IPS-18c (cell line): ENCODE results near the gene RRP12.

Experiments used
- H3K4me3 ChIP-seq: 2 replicates; pipeline ENCODE4 v1.7.0; 2013; ENCODE audit warnings: low read depth, mild to moderate bottlenecking, low read length, moderate library complexity; ENCODE audit not compliant: insufficient read depth
- H3K9me3 ChIP-seq: one replicate; pipeline ENCODE4 v1.6.1; 2013; ENCODE audit warnings: mild to moderate bottlenecking, low read length, moderate library complexity; ENCODE audit not compliant: control insufficient read depth, insufficient read depth

The RRP12 gene

GRCh38 chr10:97380516-97380915 is 20.6 kb downstream of the RRP12 start:
- no peak overlapping the region for H3K4me3 ChIP-seq
- no peaks in the 10 kb centered on the region for H3K9me3 ChIP-seq

- Histone ChIP-seq H3K4me3 (no peak overlapping the region), H3K9me3 (no peaks in the 10 kb centered on the region)
These were observed 21.9 kb downstream of the RRP12 start for GRCh38 chr10:97378933-97379921.

- Histone ChIP-seq H3K4me3 (no peak overlapping the region), H3K9me3 (no peaks in the 10 kb centered on the region)
These were observed 24.7 kb downstream of the RRP12 start for GRCh38 chr10:97376413-97376812.

- no peaks in the 10 kb centered on the region for H3K9me3 ChIP-seq
- no peak overlapping the region for H3K4me3 ChIP-seq
These were observed 27.7 kb downstream of the RRP12 start for GRCh38 chr10:97373456-97373855.

GRCh38 chr10:97372233-97372875 is 28.8 kb downstream of the RRP12 start:
- no peaks in the 10 kb centered on the region for H3K9me3 ChIP-seq
- H3K4me3 ChIP-seq = no peak overlapping the region

GRCh38 chr10:97371696-97372095 is 29.4 kb downstream of the RRP12 start:
- Histone ChIP-seq H3K4me3 (no peak overlapping the region), H3K9me3 (no peaks in the 10 kb centered on the region)

- no peak overlapping the region for H3K4me3 ChIP-seq
These were observed 34.0 kb downstream of the RRP12 start for GRCh38 chr10:97367126-97367649.

GRCh38 chr10:97366572-97366971 is 34.6 kb downstream of the RRP12 start:
- no peaks in the 10 kb centered on the region for H3K9me3 ChIP-seq

More at GRCh38 chr10:97367126-97367649, 34.0 kb downstream of the RRP12 start:
- H3K9me3 ChIP-seq = no peaks in the 10 kb centered on the region

GRCh38 chr10:97365761-97366351 is 35.3 kb downstream of the RRP12 start:
- Histone ChIP-seq H3K4me3 (no peak overlapping the region), H3K9me3 (no peaks in the 10 kb centered on the region)

More at GRCh38 chr10:97366572-97366971, 34.6 kb downstream of the RRP12 start:
- no peak overlapping the region for H3K4me3 ChIP-seq

- H3K9me3 ChIP-seq = no peaks in the 10 kb centered on the region
These were observed 38.1 kb downstream of the RRP12 start for GRCh38 chr10:97363071-97363470.

GRCh38 chr10:97362310-97363033 is 38.7 kb downstream of the RRP12 start:
- Histone ChIP-seq H3K9me3 (no peaks in the 10 kb centered on the region), H3K4me3 (no peak overlapping the region)

More at GRCh38 chr10:97363071-97363470, 38.1 kb downstream of the RRP12 start:
- H3K4me3 ChIP-seq = no peak overlapping the region

- H3K4me3 ChIP-seq = no peak overlapping the region
- H3K9me3 ChIP-seq = no peaks in the 10 kb centered on the region
These were observed 39.6 kb downstream of the RRP12 start for GRCh38 chr10:97361537-97361901.

GRCh38 chr10:97360705-97361536 is 40.2 kb downstream of the RRP12 start:
- Histone ChIP-seq H3K4me3 (no peak overlapping the region), H3K9me3 (no peaks in the 10 kb centered on the region)

- Histone ChIP-seq H3K9me3 (no peaks in the 10 kb centered on the region), H3K4me3 (no peak overlapping the region)
These were observed 42.4 kb downstream of the RRP12 start for GRCh38 chr10:97358781-97359180.

GRCh38 chr10:97358349-97358748 is 42.8 kb downstream of the RRP12 start:
- no peaks in the 10 kb centered on the region for H3K9me3 ChIP-seq
- no peak overlapping the region for H3K4me3 ChIP-seq

- H3K9me3 ChIP-seq = no peaks in the 10 kb centered on the region
- H3K4me3 ChIP-seq = no peak overlapping the region
These were observed 44.2 kb downstream of the RRP12 start for GRCh38 chr10:97356918-97357317.
